ENCODE measurements around the gene DNAJC12. TPM values are rescaled to one million over a fixed set of nuclear protein-coding genes. Genes with fewer than 3 reads are reported as not detected.
A peak's percentile ranks its signal among the peaks of the same experiment; 100 is the strongest.
"Not testable (repeated sequence)": the region's sequence is repeated elsewhere in the genome, so short reads cannot be mapped to it uniquely, and the experiment has no call there.

The DNAJC12 gene
- 10 to 100 TPM; 12.3 to 16.3 (median 12.4) TPM for polyA plus RNA-seq (ENCODE audit: insufficient read length in 3 of 3)

DNA sequence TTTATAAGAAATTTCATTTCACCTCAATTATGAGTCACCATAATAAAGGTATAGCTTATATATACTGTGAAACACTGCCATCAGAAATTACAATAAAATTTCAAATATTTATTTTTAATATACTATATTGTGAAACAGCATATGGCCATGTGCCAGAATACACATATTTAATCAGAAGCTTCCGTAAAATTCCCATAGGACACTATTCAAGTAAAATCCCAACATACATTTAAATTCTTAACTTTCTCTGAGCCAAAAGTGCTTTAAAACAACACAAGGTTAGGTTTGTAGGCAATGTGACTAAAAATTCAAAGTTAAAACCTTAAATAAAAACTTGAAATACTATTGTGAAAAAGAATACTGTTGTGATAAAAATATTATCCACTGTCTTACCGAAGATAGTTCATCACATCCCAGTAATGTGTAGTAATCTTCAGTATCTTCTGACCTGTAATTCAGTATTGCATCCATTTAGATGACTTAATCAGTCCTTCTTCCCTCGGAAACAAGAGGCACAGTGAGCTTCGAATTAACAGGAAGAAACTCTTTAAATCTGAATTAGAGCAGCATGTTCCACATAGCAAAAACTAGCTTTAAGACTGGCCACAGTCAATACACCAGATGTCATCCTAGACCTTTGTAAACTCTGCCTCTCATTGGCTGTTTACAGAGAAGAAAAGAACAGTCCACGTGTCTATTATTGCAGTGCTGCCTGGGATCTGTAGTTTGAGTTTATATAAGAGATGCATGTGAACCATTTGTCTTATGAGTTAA lies at the start of gene DNAJC12:
DNAJC12 (minus strand) TSS at position 648 of the 774 bp plus-strand sequence; CDS start at position 471, 177 bp downstream.
- DNase-seq (ENCODE audit: low read depth in 3 of 3, low spot score in 2 of 3): peak in 1 of 3 donors; percentile 60

DNA sequence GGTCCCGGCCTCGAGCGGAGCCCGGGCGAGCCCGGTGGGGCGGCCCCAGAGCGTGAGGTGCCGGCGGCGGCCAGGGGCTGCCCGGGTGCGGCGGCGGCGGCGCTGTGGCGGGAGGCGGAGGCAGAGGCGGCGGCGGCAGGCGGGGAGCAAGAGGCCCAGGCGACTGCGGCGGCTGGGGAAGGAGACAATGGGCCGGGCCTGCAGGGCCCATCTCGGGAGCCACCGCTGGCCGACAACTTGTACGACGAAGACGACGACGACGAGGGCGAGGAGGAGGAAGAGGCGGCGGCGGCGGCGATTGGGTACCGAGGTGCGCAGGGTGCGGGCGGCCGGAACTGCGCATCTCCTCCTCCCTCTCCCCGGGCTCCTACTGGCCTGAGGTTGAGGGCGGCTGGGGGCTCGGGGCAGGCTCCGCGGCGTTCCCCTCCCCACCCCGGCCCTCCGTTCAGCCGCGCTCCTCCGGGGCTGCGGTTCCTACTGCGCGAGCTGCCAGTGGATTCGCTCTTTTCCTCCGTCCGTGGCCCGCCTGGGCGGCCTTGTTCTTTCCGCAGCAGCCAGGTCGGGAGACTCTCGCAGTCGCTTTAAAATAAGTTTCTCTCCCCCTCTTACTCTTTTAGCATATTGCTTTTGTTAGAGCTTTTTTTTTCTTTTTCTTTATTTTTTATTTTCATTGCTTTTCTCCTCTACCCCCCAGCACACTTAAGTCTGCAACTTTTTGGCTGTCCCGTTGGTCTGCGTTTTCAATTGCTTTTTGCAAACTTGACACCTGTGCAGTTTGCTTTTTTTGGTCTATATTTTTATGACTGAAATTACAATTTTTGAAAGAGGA lies 47.1 kb upstream of the DNAJC12 start:
- peak; percentile 27 to 52 (median 29) for DNase-seq (ENCODE audit: low read depth in 3 of 3, low spot score in 2 of 3)

DNA sequence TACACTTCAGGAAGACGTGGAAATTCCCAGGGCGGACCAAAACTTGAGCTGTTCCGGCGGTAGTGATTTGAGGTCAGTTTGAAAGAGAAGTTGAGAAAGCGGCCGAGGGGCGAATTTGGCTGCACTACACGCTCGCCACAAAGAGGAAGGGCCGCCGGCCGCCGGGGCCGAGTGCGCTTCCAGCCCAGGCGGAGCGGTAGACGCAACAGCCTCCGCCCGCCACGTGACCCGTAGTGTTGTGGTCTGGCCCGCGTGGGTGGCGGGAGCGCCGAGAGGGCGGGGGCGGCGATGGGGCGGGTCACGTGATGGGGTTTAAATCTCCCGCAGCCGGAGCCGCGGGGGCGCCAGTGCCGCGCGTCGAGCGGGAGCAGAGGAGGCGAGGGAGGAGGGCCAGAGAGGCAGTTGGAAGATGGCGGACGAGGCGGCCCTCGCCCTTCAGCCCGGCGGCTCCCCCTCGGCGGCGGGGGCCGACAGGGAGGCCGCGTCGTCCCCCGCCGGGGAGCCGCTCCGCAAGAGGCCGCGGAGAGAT lies 46.4 kb upstream of the DNAJC12 start, which contains the start of gene SIRT1:
SIRT1 (plus strand) TSS at position 344 of the 529 bp plus-strand sequence; CDS start at position 410, 66 bp downstream.
- peak; percentile 76 to 86 (median 85) for DNase-seq (ENCODE audit: low read depth in 3 of 3, low spot score in 2 of 3)

DNA sequence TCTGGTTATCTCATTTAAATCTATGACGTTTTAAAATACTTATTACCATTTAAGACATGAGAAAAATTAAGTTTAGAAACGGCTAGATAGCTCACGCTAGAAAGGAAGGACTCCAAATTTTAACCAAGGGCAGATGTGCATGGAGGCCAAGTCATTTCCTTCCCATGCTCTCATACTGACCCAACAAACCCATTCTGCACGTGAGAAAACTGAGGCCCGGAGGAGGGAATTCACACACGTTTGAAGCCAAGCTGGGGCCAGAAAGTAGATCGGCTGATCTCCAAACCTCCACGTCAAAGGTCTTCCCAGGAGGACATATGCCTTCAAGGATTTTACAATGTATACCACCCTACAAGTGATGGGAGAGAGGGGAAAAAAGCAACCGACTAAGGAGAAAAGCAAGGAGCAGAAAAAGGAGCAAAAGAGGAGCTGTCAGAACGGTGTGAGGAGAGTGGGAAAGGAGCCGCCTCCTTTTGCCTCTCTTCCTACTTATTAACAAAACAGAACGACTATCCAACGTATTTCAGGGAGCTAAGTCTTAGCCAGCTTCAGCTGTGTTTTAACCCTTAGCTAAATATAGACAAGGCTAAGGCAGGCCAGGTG lies 45.8 kb upstream of the DNAJC12 start:
- DNase-seq (ENCODE audit: low read depth in 3 of 3, low spot score in 2 of 3): no peak

DNA sequence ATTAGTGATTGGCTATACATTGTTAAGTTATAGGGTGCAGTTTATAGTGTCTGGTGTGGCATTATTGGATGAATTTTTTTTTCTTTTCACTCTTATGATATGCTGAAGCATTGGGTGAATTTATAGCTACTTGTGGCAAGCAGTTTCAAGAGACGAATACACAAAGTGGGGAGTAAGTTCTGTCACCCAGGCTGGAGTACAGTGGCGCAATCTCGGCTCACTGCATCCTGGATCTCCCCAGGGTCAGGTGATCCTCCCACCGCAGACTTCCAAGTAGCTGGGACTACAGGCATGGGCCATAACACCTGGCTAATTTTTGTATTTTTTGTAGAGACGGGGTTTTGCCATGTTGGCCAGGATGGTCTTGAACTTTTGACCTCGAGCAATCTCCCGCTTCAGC lies 40.1 kb upstream of the DNAJC12 start:
- no peak for DNase-seq (ENCODE audit: low read depth in 3 of 3, low spot score in 2 of 3)

GRCh38 chr10:67877421-67877820 lies 39.4 kb upstream of the DNAJC12 start:
- not testable (repeated sequence) for DNase-seq (ENCODE audit: low read depth in 3 of 3, low spot score in 2 of 3)

- DNase-seq (ENCODE audit: low read depth in 3 of 3, low spot score in 2 of 3): no peak
Observed at GRCh38 chr10:67875340-67876238, 37.6 kb upstream of the DNAJC12 start.

DNA sequence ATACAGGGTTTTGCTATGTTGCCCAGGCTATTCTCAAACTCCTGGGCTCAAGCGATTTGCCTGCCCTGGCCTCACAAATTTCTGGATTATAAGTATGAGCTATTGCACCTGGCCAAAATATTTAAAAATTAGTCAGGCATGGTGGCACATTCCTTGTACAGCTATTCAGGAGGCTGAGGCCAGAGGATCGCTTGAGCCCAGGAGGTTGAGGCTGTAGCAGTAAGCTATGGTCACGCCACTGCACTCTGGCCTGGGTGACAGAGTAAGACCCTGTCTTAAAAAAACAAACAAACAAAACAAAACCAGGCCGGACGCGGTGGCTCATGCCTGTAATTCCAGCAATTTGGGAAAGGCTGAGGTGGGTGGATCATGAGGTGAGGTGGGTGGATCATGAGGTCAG lies 32.0 kb upstream of the DNAJC12 start:
- DNase-seq (ENCODE audit: low read depth in 3 of 3, low spot score in 2 of 3): no peak

- no peak for DNase-seq (ENCODE audit: low read depth in 3 of 3, low spot score in 2 of 3)
Observed at GRCh38 chr10:67868132-67868531, 30.1 kb upstream of the DNAJC12 start.

DNA sequence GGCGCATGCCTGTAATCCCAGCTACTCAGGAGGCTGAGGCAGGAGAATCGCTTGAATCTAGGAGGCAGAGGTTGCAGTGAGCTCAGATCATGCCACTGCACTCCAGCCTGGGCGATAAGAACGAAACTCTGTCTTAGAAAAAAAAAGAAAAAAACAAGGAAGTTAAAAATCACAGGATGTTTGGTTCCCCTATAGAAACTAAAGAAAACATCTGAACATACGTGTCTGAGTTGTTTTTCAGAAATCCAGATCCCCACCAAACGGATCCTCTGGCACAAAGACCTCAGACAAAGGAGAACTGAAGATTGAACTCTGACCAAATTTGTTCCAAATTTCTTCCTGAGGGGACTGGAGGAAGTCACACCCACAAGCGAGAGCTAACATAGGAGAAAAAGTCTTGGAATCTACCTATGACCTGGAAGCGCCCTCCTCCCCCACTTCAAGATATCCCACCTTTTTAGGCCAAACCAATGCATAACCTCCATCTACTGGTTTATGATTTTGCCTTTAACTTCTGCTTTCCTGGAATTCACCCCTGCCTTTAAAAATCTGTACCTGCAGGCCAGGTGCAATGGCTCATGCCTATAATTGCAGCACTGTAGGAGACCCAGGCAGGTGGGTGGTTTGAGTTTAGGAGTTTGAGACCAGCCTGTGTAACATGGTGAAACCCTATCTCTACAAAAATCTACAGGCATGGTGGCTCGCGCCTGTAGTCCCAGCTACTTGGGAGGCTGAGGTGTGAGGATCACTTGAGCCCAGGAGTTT lies 26.8 kb upstream of the DNAJC12 start:
- DNase-seq (ENCODE audit: low read depth in 3 of 3, low spot score in 2 of 3): no peak

- no peak for DNase-seq (ENCODE audit: low read depth in 3 of 3, low spot score in 2 of 3)
Observed at GRCh38 chr10:67863094-67863493, 25.1 kb upstream of the DNAJC12 start.

DNA sequence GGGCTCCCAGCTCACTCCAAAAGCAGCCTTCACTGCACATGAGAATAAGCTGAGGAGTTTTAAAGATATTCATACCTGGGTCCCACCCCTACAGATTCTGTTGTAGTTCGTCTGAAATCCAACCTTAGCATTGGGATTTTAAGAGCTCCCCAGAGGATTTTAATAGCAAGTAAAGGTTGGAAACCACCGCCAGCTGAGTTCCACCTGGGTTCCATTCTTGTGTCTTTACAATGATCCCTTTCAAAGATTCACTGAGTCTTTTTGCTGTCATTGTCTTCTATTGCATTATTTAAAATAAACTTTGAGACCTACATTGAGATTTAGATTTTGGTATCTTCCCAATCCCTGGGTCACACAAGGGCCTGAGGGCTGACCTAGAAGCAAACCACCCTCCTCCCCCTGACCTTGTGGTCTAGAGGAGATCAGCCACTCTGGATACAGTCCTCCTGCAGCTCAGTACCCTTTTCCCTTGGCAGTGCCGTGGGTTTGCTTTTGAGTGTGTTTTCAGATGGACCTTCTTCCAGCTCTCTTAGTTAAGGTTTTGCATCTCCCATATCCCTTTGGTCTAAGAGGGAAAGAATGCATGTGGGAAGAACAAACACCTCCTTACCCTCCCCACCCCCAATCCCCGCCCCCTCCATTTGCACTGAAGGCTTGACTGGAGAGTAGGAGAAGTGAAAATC lies 23.9 kb upstream of the DNAJC12 start:
- no peak for DNase-seq (ENCODE audit: low read depth in 3 of 3, low spot score in 2 of 3)

GRCh38 chr10:67858971-67859370 lies 21.0 kb upstream of the DNAJC12 start:
- no peak for DNase-seq (ENCODE audit: low read depth in 3 of 3, low spot score in 2 of 3)

- no peak for DNase-seq (ENCODE audit: low read depth in 3 of 3, low spot score in 2 of 3)
Observed at GRCh38 chr10:67853512-67853911, 15.5 kb upstream of the DNAJC12 start.

GRCh38 chr10:67852761-67853160 lies 14.8 kb upstream of the DNAJC12 start:
- no peak for DNase-seq (ENCODE audit: low read depth in 3 of 3, low spot score in 2 of 3)

- no peak for DNase-seq (ENCODE audit: low read depth in 3 of 3, low spot score in 2 of 3)
Observed at GRCh38 chr10:67851186-67851585, 13.2 kb upstream of the DNAJC12 start.

DNA sequence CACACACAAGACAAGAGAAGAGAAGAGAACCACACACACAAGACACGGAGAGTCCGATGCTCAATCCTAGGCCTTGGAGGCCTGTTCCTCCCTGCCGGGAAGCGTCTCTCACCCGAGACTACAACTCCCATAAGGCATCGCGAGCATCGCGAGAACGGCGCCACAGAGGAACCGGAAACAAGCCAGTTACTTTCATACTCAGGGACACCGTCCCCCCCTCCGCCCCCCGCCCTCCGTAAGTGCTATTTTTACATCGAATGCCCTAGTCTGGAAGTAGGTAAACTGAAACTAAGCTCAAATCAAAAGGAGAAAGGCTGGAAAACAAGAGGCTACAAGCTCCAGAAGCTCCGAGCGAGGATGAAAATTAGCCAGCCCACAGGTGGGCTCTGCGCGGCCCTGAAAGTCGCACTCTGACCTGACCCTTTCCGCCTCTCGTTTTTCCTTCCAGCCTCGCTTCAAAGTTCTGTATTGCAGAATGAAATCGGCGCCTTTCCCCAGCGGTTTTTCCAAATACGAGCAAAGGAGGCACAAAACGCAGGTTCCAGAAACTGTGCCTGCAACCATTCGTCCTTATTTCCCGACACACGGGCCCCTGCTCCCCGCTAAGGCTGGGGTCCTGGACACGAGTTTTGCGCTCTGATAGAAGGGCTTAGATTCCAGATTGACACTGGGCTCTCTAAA lies 11.5 kb upstream of the DNAJC12 start:
- DNase-seq (ENCODE audit: low read depth in 3 of 3, low spot score in 2 of 3): peak; percentile 83 to 89 (median 85)

DNA sequence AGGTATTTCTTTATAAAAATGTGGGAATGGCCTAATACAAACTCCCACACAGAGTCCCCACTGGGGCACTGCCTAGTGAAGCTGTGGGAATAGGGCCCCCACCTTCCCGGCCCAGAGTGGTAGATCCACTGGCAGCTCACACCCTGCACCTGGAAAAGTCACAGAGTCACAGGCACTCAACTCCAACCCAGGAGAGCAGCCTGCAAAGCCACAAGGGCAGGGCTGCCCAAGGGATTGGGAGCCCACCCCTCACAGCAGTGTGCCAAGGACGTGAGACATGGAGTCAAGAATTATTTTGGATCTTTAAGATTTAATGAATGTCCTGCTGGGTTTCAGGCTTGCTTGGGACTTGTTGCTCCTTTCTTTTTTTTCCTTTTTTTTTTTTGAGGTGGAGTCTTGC lies 5.3 kb upstream of the DNAJC12 start:
- no peak for DNase-seq (ENCODE audit: low read depth in 3 of 3, low spot score in 2 of 3)
